Smooth muscle cell (in vitro differentiated cells): ENCODE measurements around the gene NFIC. TPM values are rescaled to one million over a fixed set of nuclear protein-coding genes. Genes with fewer than 3 reads are reported as not detected.

ENCODE experiments used
- DNase-seq: peaks from one replicate; lab custom pipeline; 2025; ENCODE audit not compliant: unreplicated experiment; lab: John Stamatoyannopoulos, UW
- H2AFZ ChIP-seq: fragments of 200-600 bp; sonication (generic); 2 replicates; pipeline ENCODE4 v1.6.0; 2016; ENCODE audit warnings: antibody characterized with exemption, low read depth, mild to moderate bottlenecking
- H3F3A ChIP-seq: fragments of 200-600 bp; sonication (generic); 2 replicates; pipeline ENCODE4 v1.6.0; 2017; ENCODE audit warnings: antibody characterized with exemption, low read depth
- H3K27ac ChIP-seq: fragments of 200-600 bp; sonication (generic); 2 replicates; pipeline ENCODE4 v1.5.1; 2016; ENCODE audit warnings: low read depth, mild to moderate bottlenecking
- H3K27me3 ChIP-seq: fragments of 200-600 bp; sonication (generic); 2 replicates; pipeline ENCODE4 v1.6.1; 2016; ENCODE audit warnings: low read depth, mild to moderate bottlenecking
- H3K36me3 ChIP-seq: fragments of 200-600 bp; sonication (generic); 2 replicates; pipeline ENCODE4 v1.5.1; 2016; ENCODE audit warnings: low read depth
- H3K4me1 ChIP-seq: fragments of 200-600 bp; sonication (generic); 2 replicates; pipeline ENCODE4 v1.5.1; 2016; ENCODE audit warnings: low read depth
- H3K4me2 ChIP-seq: fragments of 200-600 bp; sonication (generic); 2 replicates; pipeline ENCODE4 v1.6.0; 2016; ENCODE audit warnings: mild to moderate bottlenecking
- H3K4me3 ChIP-seq: fragments of 200-600 bp; sonication (generic); 2 replicates; pipeline ENCODE4 v1.5.1; 2016; ENCODE audit warnings: mild to moderate bottlenecking
- H3K79me2 ChIP-seq: fragments of 200-600 bp; sonication (generic); 2 replicates; pipeline ENCODE4 v1.6.0; 2016; ENCODE audit warnings: low read depth, mild to moderate bottlenecking
- H3K9ac ChIP-seq: fragments of 200-600 bp; sonication (generic); 2 replicates; pipeline ENCODE4 v1.6.0; 2016; ENCODE audit warnings: low read depth
- H3K9me3 ChIP-seq: fragments of 200-600 bp; sonication (generic); replicated peaks from 2 replicates; pipeline ENCODE4 v1.5.1; 2016; ENCODE audit warnings: low read depth
- H4K20me1 ChIP-seq: fragments of 200-600 bp; sonication (generic); 2 replicates; pipeline ENCODE4 v1.6.0; 2016; ENCODE audit warnings: low read depth
- WGBS: methylation state at CpG from one replicate; pipeline ENCODE4 v1.1.7; 2016; ENCODE audit warnings: low lambda C conversion rate; 5-methylcytosine and 5-hydroxymethylcytosine counted together
- polyA plus RNA-seq: library from polyadenylated mRNA; unstranded; fragments of >200 nt; fragmentation: Nextera tagmentation; extraction: Ambion mirVana; gene quantifications from 2 replicates; pipeline ENCODE4 v1.2.1, GENCODE V29; 2016
- total RNA-seq: library from RNA; depleted of rRNA; stranded (reverse); fragments of >200 nt; gene quantifications from 2 replicates; pipeline ENCODE4 v1.2.3, GENCODE V29; 2014
- TF ChIP-seq, protein P1 (sequence below): fragments of 200-600 bp; sonication (generic); IDR thresholded peaks from 2 replicates; pipeline ENCODE4 v1.5.1; 2017; ENCODE audit warnings: borderline replicate concordance, mild to moderate bottlenecking, antibody characterized with exemption; ENCODE audit not compliant: insufficient read depth, poor library complexity, severe bottlenecking

The NFIC gene
- total and polyA plus RNA-seq, 2 experiments from 2014 or later = 7.9 to 33.2 TPM

- H2AFZ ChIP-seq = no peak within 1 kb of the TSS
- no peak within 1 kb of the TSS for H3K4me3 ChIP-seq
- H3F3A ChIP-seq = no peaks in the 10 kb centered on the region
- H3K9me3 ChIP-seq = no peaks in the 10 kb centered on the region
- no peaks in the 10 kb centered on the region for H3K36me3 ChIP-seq
- no peaks in the 10 kb centered on the region for H3K79me2 ChIP-seq
- WGBS = 86% methylated on average over 19 of the region's 27 CpGs
- H3K27ac ChIP-seq = no peak within 1 kb of the TSS
- no peaks in the 10 kb centered on the region for H4K20me1 ChIP-seq
- no peak within 1 kb of the TSS for H3K9ac ChIP-seq
- DNase-seq = no peak
- H3K4me1 ChIP-seq = no peaks in the 10 kb centered on the region
- H3K27me3 ChIP-seq = no peaks in the 10 kb centered on the region
- H3K4me2 ChIP-seq = no peak within 1 kb of the TSS
- TF ChIP-seq, protein P1, sequence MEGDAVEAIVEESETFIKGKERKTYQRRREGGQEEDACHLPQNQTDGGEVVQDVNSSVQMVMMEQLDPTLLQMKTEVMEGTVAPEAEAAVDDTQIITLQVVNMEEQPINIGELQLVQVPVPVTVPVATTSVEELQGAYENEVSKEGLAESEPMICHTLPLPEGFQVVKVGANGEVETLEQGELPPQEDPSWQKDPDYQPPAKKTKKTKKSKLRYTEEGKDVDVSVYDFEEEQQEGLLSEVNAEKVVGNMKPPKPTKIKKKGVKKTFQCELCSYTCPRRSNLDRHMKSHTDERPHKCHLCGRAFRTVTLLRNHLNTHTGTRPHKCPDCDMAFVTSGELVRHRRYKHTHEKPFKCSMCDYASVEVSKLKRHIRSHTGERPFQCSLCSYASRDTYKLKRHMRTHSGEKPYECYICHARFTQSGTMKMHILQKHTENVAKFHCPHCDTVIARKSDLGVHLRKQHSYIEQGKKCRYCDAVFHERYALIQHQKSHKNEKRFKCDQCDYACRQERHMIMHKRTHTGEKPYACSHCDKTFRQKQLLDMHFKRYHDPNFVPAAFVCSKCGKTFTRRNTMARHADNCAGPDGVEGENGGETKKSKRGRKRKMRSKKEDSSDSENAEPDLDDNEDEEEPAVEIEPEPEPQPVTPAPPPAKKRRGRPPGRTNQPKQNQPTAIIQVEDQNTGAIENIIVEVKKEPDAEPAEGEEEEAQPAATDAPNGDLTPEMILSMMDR = no peak
Measured at GRCh38 chr19:3480383-3481091, 114.2 kb downstream of the NFIC start, which contains the start of gene SMIM24. Gene SMIM24, minus strand, starts transcription at chr19:3480525. Its CDS starts 62 bp downstream, at chr19:3480463.

DNA sequence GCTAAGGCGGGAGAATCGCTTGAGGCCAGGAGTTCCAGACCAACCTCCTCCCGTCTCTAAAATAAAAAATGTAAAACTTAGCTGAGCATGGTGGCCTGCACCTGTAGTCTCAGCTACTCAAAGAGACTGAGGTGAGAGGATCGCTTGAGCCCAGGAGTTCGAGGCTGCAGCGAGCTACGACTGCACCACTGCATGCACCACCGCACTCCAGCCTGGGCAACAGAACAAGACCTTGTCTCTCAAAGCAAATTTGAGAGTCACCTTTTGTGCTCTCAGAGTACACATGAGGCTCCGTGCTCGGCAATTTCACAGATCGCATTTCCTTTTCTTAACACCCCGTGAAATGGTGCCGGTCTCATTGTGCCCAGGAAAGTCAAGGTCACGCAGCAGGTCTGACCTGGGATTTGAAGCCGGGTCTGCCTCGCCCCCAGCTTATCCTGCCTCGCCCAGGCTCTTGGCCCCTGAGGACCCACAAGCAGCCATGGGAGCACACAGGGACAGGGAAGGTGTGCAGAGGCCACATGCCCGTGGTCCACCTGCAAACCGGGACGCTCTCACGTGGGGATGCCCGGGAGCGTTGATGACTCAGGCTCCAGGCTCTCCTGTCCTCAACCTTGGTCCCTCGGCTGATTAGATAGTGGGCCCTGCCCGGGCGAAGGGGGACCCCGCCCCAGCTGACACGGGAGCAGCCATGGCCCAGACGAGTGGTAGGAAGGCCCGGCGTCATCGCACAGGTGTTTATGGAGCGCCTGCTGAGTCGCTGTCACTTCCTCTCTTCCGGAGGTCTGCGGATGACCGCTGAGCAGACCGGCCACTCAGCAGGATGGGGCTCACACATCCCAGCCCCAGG lies 115.1 kb downstream of the NFIC start:
- TF ChIP-seq, protein P1 = no peak
- H3K79me2 ChIP-seq = no peaks in the 10 kb centered on the region
- H3F3A ChIP-seq = no peaks in the 10 kb centered on the region
- no peak for DNase-seq
- 79% methylated on average over 38 of the region's 38 CpGs for WGBS
- H3K36me3 ChIP-seq = no peaks in the 10 kb centered on the region
- no peaks in the 10 kb centered on the region for H3K9me3 ChIP-seq
- H3K4me2 ChIP-seq = no peak overlapping the region
- H2AFZ ChIP-seq = no peak overlapping the region
- H3K27ac ChIP-seq = no peak overlapping the region
- no peaks in the 10 kb centered on the region for H3K27me3 ChIP-seq
- no peak overlapping the region for H3K9ac ChIP-seq
- no peaks in the 10 kb centered on the region for H3K4me1 ChIP-seq
- H3K4me3 ChIP-seq = no peak overlapping the region
- H4K20me1 ChIP-seq = no peaks in the 10 kb centered on the region

- Histone ChIP-seq H3K9ac (no peak overlapping the region), H4K20me1 (no peaks in the 10 kb centered on the region), H3K36me3 (no peaks in the 10 kb centered on the region), H3K79me2 (no peaks in the 10 kb centered on the region), H3K9me3 (no peaks in the 10 kb centered on the region), H3F3A (no peaks in the 10 kb centered on the region), H3K27ac (no peak overlapping the region), H3K27me3 (no peaks in the 10 kb centered on the region), H3K4me1 (no peaks in the 10 kb centered on the region), H3K4me3 (no peak overlapping the region), H2AFZ (no peak overlapping the region), H3K4me2 (no peak overlapping the region)
- TF ChIP-seq, protein P1 = no peak
- no peak for DNase-seq
- 93% methylated on average over 31 of the region's 49 CpGs for WGBS
Measured at GRCh38 chr19:3482507-3483225, 116.3 kb downstream of the NFIC start.
